Uterus (tissue), 2 donors: ENCODE data around the gene CAND2.

ENCODE experiments used
- POLR2A ChIP-seq, 2 donors: fragments of 450-650 bp; IDR thresholded peaks; one replicate each; pipeline ENCODE4 v1.6.1; 2016; ENCODE audit warnings: antibody characterized with exemption in 2 of 2, mild to moderate bottlenecking in 1 of 2, moderate library complexity in 1 of 2
- TF ChIP-seq, protein P1 (sequence below), 4 experiments: fragments of 200-600 bp in 2 of 4; fragments of 450-650 bp in 2 of 4; sonication (generic) in 2 of 4; IDR thresholded peaks; one replicate each; pipeline ENCODE4 v1.5.1; 2016 to 2019; ENCODE audit warnings: antibody characterized with exemption in 4 of 4, mild to moderate bottlenecking in 2 of 4, moderate library complexity in 1 of 4

- TF ChIP-seq, protein P1, sequence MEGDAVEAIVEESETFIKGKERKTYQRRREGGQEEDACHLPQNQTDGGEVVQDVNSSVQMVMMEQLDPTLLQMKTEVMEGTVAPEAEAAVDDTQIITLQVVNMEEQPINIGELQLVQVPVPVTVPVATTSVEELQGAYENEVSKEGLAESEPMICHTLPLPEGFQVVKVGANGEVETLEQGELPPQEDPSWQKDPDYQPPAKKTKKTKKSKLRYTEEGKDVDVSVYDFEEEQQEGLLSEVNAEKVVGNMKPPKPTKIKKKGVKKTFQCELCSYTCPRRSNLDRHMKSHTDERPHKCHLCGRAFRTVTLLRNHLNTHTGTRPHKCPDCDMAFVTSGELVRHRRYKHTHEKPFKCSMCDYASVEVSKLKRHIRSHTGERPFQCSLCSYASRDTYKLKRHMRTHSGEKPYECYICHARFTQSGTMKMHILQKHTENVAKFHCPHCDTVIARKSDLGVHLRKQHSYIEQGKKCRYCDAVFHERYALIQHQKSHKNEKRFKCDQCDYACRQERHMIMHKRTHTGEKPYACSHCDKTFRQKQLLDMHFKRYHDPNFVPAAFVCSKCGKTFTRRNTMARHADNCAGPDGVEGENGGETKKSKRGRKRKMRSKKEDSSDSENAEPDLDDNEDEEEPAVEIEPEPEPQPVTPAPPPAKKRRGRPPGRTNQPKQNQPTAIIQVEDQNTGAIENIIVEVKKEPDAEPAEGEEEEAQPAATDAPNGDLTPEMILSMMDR (IDR thresholded peaks at IDR 0.05): no peak
- TF ChIP-seq POLR2A (IDR thresholded peaks at IDR 0.05): no peak
Measured at GRCh38 chr3:12754313-12754712, 42.2 kb upstream of the CAND2 start.
